ENCODE data around the gene USP10.
"Not testable (repeated sequence)": the region's sequence is repeated elsewhere in the genome, so short reads cannot be mapped to it uniquely, and the experiment has no call there.

USP10 gene

DNA sequence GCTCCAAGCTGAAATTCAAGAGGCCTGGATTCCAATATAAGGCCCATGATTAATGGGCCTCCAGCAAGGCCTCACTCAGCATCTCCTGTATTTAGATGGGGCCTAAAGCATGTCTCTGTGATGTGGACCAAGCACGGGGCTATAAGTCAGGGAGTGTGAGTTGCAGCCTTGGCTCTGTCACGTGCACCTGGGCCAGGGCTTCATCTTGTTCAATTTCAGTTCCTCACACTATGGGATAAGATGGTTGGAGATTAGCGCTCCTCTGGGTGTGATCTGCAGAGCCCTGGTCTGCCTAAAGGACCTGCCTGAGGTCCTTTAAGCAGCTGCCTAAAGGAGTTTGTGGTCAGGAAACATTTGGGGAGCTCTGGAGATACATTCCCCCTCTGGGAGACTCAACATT, 26.2 kb upstream of the USP10 start:
- DNase-seq = no peak

DNA sequence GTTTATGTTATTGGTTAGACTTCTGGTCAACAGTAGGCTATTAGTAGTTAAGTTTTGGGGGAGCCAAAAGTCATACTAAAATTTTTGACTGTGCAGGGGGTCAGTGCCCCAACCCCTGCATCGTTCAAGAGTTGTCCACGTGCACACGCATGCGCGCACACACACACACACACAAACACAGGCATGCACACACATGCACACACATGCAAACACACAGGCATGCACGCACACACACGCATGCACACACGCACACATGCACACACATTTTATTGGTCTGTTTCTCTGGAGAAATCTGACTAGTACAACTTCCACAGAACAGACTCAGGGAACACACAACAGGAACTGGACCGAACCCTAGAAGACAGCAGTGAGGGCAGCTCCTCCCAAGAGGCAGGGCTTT, 24.4 kb upstream of the USP10 start:
- DNase-seq = no peak

DNA sequence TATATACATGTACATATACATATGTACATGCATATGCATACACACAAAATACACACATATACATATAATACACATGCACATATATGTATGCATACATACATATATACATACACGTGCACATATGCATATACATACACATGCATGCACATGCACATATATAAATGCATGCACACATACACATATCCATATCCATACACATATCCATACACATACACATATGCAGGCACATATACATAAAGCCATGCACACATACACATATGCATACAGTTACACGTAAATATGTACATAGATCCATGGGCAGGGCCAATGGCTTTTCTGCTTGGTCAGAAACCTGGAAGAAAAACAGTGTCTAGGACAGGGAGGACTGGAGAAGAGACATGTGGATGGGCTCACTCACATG, 23.9 kb upstream of the USP10 start:
- no peak for DNase-seq

DNA sequence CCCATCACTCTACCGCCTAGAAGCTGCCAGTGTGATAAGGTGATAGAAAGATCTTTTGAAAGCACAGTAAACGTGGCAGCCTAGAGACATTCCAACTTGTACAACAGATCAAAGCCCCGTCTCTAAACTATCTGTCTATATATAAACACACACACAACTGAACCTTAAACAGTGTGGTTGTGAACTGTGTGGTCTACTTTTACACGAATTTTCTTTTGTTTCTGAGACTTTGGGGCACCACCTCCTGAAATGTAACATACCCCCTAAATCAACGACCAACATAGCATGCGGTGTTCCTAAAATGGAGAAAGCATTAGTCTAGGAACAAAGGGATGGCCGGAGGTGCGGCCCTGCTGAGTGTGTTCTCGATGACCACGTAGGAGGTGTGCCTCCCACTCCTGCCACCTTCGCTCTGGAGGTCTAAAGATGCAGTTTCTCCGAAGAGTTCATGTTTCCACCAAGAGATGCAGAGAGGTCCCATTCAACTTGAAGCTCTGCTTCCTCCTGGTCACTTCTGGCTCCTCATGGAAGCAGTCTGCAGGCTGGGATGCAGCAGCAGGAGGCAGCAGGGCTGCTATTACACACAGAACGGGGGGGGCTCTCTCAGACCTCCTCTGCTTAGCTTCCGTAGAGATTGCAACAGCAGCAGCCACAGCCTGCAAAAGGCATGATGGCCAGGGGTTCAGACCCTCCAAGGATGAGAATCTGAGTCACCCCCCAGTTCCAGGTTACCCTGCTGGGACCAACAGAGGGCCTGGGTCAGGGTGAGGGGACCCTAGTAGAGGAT, 22.6 kb upstream of the USP10 start:
- no peak for DNase-seq

DNA sequence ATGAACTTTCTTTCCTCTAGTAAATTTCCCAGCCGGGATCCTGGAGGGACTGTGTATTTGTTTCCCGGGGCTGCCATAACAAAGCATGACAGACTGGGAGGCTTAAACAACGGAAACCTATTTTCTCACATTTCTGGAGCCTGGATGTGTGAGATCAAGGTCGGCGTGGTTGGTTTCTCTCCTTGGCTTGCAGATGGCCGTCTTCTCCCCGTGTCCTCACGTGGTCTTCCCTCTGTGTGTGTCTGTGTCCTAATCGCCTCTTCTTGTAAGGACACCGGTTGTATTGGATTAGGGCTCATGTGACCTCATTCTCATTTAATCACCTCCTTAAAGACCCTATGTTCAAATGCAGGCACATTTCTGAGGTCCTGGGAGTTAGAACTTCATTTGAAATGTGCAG, 22.0 kb upstream of the USP10 start:
- DNase-seq = no peak

DNA sequence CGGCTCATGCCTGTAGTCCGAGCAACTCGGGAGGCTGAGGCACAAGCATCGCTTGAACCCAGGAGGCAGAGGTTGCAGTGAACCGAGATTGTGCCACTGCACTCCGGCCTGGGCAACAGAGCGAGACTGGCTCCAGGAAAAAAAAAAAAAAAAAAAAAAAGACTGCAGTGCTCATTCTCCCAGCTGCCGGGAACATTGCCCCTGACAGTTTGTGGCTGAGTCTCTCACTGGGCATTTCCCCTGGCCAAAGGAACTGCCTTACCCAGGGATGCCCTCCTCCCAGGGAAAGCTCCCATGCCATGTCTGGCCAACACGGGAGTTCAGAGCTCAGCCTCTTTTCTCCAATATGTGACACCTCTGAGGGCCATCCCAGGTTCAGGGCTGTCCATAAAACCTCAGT, 21.3 kb upstream of the USP10 start:
- no peak for DNase-seq

DNA sequence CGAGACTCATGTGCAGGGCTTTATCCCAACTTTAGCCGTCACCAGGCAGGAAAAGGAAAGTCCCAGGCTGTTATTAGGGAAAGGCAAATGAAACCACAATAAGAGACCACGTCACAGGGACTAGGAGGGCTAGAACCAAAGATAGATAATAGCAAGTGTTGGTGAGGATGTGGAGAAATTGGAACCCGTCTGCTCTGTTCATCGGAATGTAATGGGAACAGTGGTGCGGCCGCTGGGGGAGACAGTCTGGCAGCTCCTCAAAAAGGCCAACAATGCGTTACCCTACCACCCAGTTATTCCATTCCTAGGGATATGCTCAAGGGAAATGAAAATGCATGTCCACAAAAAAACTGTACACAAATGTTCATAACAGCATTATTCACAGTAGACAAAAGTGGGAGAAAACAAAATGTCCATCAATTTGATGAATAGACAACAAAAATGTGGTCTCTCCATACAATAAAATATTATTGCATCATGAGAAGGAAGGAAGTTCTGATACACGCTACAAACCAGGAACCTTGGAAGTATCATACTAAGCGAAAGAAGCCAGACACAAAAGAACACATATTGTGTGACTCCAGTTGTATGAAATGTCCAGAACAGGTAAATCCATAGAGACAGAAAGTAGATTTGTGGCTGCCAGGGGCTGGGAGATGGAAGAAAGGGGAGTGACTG, 19.5 kb upstream of the USP10 start:
- DNase-seq = no peak

DNA sequence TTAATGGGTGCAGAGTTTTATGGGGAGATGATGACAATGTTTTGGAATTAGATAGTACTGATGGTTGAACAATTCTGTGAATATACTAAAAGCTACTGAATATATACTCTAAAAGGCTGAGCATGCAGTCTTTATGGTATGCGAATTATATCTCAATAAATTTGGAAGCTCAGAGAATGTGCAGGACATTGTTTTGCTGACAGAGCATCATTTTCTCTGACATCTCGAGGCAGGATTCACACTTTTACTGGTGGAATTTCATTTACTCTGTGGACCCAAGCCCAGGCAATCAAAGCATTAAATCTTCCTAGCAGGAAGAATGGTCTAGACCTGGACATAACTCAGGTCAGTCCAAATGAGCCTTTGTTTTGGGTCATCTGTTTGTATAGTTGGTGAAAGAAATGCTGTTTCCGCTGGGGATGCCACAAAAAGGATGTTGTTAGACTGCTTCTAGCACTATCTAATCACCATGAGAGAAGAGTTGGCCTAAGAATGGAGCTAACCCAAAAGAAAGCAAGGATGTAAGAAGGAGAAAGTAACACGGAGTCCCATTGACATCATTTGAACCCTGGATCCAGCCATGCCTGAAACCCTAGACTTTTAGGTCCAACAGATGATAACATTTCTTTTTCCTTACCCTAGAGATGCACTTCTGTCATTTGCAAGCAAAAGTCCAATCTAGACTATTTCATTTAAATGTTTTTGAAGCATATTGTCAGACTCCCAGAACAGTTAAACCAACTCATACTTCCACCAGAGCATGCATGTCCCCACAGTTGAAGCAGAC, 18.8 kb upstream of the USP10 start:
- no peak for DNase-seq

DNA sequence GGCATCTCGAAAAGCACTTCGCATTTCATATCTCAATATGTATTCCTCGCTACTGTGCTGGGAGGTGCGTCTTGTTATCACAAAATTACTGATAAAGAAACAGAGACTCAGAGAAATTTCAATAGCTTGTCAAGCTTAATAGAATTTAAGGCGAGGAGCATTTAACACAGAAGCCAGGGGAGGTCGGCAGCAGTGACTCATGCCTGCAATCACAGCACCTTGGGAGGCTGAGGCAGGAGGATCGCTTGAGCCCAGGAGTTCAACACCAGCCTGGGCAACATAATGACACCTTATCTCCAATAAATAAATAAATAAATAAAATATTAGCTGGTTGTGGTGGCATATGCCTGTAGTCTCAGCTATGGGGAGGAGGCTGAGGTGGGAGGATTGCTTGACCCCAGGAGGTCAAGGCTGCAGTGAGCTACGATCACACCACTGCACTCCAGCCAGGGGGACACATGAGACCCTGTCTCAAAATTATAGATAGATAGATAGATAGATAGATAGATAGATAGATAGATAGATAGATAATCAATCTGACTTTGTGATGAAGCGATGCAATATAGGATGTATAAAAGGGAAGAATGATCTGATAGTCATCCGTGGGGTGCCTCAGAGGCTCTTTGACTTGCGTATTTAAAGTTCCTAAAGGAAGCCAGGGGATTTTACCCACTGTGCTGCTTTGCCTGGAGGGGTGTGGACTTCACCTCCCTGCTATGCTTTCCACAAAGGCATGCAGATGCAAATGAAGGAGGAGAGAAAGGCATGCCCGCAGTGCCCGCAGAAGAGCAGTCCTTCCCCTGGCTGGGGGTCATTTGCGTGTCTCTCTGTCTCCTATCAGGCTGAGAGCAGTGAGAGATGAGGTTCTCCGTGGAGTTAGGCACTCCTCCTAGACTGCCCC, 15.9 kb upstream of the USP10 start:
- DNase-seq = no peak

DNA sequence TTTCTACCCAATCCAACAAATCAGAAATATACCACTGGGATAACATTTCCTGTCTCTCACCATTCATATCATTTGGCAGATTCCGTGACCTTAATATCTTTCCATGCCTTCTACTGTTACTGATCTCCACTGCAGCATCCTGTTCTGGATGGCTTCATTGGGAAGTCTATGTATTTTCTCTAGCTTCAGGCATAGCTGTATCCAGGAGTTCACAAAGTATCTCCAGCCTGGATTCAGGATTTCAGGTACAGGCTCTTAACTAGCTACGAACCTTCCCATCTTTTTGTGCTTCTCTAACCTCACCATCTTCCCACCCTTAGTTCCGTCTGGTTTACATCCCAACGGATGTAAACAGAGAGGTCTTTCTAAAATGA, 15.2 kb upstream of the USP10 start:
- no peak for DNase-seq

DNA sequence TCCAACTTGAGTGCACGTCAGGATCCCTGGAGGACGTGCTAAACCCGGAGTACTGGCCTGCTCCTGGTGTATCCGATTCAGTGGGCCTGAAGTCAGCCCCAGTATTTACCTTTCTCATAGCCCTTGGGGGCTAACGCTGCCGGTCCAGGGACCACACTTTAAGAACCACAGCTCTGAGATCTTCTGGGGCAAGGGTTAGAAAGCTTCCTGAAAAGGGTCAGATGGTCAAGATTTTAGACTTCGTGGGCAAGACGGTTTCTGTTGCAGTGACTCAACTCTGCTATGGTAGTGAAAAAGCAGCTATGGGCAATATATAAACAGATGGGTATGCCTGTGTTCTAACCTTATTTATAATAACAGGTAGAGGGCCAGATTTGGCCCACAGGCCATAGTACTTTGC, 14.6 kb upstream of the USP10 start:
- DNase-seq = no peak

DNA sequence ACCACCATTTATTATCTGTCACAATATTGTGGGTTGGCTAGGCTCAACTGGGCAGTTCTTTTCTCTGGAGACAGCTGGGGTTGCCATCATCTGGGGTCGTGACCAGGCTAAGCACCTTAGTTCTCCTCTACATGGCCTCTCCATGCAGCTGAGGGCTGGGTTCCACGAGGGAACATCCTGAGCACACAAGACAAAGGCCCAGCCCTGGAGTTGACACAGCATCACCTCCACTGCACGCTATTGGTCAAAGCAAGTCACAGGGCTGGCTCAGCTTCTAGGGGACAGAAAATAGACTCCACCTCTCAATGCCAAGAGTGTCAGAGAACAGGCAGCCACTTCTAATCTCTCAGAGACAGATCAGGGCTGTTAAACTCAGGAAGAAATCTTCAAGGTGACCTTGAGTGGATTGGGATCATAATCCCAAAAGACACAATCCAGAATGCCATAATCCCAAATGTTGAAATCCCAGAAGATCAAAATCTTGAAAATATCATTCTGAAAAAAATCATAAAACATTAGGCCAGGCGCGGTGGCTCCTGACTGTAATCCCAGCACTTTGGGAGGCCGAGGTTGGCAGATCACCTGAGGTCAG, 13.0 kb upstream of the USP10 start:
- no peak for DNase-seq

DNA sequence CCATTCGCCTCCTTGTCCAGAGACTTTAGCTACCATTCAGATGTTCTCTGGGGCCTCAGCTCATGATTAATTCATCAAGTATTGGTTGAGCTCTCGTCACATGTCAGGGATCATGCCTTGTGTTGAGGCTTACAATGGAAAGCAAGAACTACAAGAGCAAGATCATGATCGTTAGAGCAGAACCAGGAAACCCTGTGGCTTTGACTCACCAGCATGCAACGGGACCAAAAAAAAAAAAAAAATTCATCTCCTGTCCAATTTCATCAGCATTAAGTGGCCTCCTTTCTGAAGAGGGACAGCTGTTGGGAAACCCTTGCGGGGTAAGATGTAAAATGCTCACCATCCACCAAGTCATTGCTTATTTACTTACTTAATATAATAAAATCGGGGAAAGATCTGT, 12.1 kb upstream of the USP10 start:
- no peak for DNase-seq

DNA sequence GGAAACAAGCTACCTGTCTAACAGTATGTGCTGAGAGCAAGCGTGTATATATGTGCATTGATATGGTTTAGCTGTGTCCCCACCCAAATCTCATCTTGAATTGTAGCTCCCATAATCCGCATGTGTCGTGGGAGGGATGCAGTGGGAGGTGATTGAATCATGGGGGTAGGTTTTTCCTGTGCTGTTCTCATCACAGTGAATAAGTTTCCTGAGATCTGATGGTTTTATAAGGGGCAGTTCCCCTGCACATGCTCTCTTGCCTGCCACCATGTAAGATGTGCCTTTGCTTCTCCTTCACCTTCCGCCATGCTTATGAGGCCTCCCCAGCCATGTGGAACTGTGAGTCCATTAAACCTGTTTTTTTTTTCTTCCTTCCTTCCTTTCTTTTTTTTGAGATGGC, 11.6 kb upstream of the USP10 start:
- not testable (repeated sequence) for DNase-seq

DNA sequence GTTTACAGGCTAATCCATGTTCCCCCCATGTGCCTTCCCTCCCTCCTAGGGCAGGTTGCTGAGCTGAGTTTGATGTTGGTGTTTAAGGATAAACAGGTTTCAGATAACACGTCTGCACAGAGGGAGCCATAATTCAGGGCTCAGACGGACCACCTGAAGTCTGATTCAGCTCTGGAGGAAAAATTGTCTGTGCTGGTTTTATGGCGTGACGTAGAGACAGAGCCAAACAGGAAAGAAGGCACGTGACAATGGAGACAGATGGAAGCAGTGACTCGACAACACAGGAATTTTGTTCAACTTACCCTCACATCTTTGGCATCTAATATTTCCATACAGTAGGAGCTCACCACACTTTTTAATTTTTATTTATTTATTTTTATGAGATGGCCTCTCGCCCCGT, 10.7 kb upstream of the USP10 start:
- DNase-seq = no peak

DNA sequence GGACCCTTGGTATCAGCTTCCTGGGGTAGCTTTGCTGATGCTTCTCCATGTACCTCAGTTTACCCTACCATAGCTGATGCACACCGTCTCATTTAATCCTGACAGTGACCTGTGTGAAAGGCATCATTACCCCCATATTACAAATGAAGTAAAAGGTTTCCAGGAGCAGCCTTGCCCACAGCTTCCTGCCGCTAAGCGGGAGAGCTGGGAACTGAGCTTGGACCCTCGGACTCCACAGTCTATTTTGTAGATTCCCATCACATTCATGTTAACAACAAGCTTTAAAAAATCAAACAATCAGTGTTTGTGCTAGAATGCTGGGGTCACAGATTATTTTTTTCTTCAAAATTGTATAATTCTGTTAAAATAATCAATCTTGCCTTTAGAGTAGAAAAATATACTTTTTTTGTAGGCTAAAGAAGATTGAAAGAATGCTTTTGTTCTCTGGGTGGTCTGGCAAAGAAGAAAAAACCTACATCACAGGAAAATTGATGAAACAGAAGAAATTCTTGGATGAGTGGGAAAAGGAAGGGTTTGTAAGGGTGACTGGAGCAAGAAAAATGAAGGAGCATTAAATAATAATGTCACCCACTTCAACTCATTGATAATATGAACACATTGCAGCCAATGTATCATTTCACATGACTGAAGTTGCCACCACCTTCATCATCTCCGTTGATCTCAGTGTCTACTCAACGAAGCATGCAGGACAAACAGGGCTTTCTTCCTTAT, 9.5 kb upstream of the USP10 start:
- DNase-seq = no peak

DNA sequence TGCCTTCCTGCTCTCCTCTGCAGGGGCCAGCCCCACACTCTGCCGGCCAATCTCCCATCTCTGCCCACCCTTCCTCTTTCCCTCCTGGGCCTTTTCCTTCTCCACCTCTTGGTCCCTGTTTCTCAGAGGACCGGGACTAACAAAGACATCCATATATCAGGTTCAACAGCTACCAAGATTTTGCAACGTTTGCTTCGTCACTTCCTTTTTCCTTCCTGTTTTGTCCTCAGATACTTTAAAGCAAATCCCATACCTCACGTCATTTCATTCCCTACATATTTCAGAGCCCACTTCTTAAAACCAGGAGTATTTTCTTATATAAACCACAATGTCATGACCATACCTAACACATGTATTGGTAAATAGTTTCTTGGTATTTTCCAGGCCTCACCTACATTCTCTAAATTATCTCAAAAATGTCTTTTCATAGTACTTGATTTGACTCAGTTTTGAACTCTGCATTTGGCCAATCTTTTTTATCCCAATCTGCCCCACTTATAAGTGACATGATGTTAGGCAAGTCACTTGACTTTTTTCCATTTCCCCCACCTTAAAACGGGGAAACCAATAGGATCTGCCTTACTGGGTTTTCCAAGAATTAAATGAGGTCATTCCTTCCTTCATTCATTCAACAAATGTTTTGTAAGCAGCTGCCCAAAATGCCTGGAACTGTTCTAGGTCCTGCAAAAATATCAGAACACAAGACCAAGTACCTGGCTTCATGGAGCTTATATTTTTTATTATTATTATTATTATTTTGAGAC, 7.2 kb upstream of the USP10 start:
- no peak for DNase-seq

DNA sequence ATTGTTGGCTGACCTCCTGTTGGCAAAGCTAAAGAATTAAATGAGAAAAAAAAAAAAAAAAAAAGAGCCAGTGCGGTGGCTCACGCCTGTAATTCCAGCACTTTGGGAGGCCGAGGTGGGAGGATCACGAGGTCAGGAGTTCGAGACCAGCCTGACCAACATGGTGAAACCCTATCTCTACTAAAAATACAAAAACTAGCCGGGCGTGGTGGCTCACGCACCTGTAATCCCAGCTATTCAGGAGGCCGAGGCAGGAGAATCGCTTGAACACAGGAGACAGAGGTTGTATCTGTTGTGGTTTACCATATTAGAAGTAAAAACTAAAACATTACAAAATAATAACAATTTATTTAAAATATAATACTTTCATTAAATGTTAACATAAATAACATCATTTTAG, 5.9 kb upstream of the USP10 start:
- DNase-seq = not testable (repeated sequence)

DNA sequence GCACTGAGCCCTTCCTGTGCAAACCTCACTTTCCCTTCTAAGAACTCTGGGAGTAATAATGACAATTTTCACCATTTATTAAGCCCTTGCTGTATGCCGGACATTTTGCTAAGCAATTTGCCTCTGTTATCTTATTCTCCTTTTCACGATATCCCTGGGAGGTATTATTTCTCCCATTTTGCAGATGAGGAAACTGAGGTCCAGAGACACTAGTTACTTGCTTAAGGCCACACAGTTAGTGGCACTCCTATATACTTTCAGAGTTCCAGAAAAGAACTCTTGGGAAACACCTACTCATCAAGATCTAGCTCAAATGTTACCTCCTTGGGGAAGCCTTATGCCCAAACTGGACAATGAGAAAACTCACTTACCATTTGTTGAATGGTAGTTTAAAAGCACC, 4.8 kb upstream of the USP10 start:
- DNase-seq = no peak

DNA sequence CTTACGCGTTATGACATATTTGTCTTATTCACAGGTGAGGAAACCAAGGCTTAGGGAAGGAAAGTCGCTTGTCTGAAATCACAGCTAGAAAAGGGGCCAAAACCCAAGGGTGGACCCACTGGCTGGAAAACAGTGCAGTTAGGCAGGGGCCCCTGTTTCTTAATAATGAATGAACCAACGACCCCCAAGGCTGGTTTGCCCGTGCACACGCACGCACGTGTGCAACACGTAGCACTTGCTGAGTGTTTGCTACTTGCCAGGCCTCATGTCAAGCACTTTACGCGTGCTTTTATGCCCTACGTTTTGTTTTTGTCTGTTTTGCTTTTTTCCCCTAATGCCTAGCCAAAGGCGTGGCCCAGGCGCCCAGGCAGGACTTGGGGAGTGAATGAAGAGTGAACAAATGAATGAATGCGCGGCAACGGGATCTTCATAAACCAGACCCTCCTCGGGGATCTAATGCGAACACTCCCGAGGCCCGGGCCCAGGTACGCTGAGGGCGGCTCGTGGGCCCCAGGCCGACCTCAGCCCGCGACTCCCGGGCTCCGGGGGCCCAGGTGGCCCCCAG, 571 bp upstream of the USP10 start:
- DNase-seq = no peak

Data from NCI-H748 treated with DMSO at 0.1 percent for 48 hours (cell line).